NT2/D1 (cell line): ENCODE data around the gene URI1.

Experiments used
- SUZ12 ChIP-seq: IDR thresholded peaks from 2 replicates; pipeline ENCODE4 v1.6.1; 2011; ENCODE audit not compliant: insufficient read length, insufficient read depth; ENCODE audit errors: extremely low read depth
- YY1 ChIP-seq: IDR thresholded peaks from 2 replicates; pipeline ENCODE4 v1.6.1; 2011; ENCODE audit not compliant: insufficient read length, insufficient read depth
- ZNF274 ChIP-seq: IDR thresholded peaks from 2 replicates; pipeline ENCODE4 v1.6.1; 2011; ENCODE audit warnings: mild to moderate bottlenecking, low read depth, low read length

DNA sequence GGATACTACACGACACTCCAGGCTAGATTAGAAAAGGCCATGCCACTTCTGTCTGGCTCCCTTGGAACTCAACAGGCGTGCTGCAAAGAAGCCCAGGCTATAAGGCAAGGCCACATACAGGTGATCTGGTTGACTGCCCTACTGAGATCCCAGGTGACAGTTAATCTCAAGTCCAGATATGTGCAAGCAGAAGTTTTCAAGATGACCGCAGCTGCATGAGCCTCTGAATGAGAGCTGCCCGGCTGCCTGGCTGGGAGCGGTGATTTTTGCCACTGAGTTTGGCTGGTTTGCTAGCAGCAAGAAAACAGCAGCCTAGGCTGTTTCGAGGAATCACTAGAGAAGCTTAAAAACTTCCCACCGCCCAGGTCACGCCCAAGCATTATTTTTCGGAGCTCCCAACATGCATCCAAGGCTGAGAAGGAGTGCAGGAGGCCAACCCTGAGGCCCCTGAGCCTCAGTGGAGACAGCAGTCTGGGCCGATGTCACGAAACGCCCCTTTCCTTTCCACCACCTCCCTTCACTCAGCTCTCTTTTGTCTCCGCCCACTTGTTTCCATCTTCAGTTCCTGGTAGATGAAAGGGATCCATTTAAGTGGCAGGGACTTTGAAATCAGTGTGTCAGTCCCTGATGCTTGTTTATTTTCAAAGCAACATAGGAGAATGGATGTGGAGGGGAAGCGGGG is 14.0 kb upstream of the URI1 start:
- no peak for TF ChIP-seq ZNF274
- no peak for TF ChIP-seq YY1
- no peak for TF ChIP-seq SUZ12
